Measurements from ENCODE around the gene PAK2.
A peak's percentile ranks its signal among the peaks of the same experiment; 100 is the strongest.

The PAK2 gene

DNA sequence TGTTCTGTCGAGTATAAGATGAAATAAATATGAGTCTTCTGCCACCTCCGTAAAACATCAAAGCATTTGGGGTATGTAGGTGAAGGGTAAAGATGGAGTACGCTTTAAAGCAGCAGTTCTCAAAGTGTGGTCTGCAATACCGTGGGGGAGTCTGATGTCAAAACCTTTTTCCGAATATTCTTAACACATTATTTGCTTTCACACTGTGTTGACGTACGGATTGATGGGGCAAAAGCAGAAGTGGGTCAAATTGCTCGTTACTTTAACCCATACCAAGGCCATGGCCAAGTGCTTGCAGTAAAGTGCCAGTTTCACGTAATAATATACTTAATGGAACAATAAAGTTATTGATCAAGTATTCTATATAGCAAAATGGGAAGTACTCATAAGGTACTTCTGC is 36.3 kb downstream of the PAK2 start:
- peak; percentile 47 for TF ChIP-seq SPI1 (IDR thresholded peaks at IDR 0.05; ENCODE audit: low read depth, low read length)
- TF ChIP-seq POU2F2 (IDR thresholded peaks at IDR 0.05; ENCODE audit: low read depth, low read length), result no peak
- no peak for DNase-seq (ENCODE audit: insufficient read length, low spot score)
- FAIRE-seq, result no peak

DNA sequence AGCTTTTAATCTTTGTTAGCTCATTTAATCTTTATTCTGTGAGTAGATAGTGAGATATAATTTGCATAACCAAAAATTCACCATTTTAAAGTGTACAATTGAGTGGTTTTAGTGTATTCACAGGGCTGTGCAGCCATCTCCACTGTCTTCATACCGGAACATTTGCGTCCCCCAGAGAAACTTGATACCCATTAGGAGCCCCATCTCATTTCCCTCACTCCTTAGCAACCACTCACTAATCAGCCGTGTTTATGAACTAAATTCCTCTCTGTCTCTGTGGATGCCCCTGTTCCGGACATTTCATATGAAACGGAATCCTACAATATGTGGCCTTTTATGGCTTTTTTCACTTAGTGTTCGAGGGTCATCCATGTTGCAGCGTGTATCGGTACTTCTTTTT is 38.2 kb downstream of the PAK2 start:
- FAIRE-seq, result no peak
- no peak for TF ChIP-seq POLR2A (IDR thresholded peaks at IDR 0.05; ENCODE audit: low read depth, low read length)
- no peak for TF ChIP-seq POLR2AphosphoS5 (IDR thresholded peaks at IDR 0.05; ENCODE audit: low read depth, low read length)
- no peak for TF ChIP-seq POU2F2 (IDR thresholded peaks at IDR 0.05; ENCODE audit: low read depth, low read length)
- no peak for TF ChIP-seq TAF1 (IDR thresholded peaks at IDR 0.05; ENCODE audit: low read depth, low read length)
- TF ChIP-seq SPI1 (IDR thresholded peaks at IDR 0.05; ENCODE audit: low read depth, low read length), result no peak
- no peak for TF ChIP-seq PAX5 (IDR thresholded peaks at IDR 0.05; ENCODE audit: insufficient read depth, low read length, severe bottlenecking)
- no peak for DNase-seq (ENCODE audit: insufficient read length, low spot score)

GRCh38 chr3:196778755-196779154 is 39.1 kb downstream of the PAK2 start:
- FAIRE-seq (no peak), DNase-seq (ENCODE audit: insufficient read length, low spot score) (no peak)
- no peak for TF ChIP-seq PAX5 (IDR thresholded peaks at IDR 0.05; ENCODE audit: insufficient read depth, low read length, severe bottlenecking)
- no peak for TF ChIP-seq POLR2AphosphoS5 (IDR thresholded peaks at IDR 0.05; ENCODE audit: low read depth, low read length)
- no peak for TF ChIP-seq TAF1 (IDR thresholded peaks at IDR 0.05; ENCODE audit: low read depth, low read length)
- no peak for TF ChIP-seq POU2F2 (IDR thresholded peaks at IDR 0.05; ENCODE audit: low read depth, low read length)
- no peak for TF ChIP-seq SPI1 (IDR thresholded peaks at IDR 0.05; ENCODE audit: low read depth, low read length)
- TF ChIP-seq POLR2A (IDR thresholded peaks at IDR 0.05; ENCODE audit: low read depth, low read length), result no peak

DNA sequence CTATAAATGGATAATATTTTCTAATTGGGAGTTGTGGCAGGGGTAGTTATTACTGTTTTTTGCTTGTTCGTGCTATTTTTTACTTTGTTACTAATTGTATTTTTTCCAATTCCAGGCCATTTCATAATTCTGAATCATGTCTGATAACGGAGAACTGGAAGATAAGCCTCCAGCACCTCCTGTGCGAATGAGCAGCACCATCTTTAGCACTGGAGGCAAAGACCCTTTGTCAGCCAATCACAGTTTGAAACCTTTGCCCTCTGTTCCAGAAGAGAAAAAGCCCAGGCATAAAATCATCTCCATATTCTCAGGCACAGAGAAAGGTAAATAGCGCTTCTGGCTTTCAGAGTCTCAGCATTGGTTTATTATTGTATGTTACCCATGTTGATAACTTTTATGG is 42.9 kb downstream of the PAK2 start:
- FAIRE-seq (no peak), DNase-seq (ENCODE audit: insufficient read length, low spot score) (no peak)
- TF ChIP-seq POLR2A (IDR thresholded peaks at IDR 0.05; ENCODE audit: low read depth, low read length) (no peak), SPI1 (IDR thresholded peaks at IDR 0.05; ENCODE audit: low read depth, low read length) (no peak), POU2F2 (IDR thresholded peaks at IDR 0.05; ENCODE audit: low read depth, low read length) (no peak), PAX5 (IDR thresholded peaks at IDR 0.05; ENCODE audit: insufficient read depth, low read length, severe bottlenecking) (no peak), POLR2AphosphoS5 (IDR thresholded peaks at IDR 0.05; ENCODE audit: low read depth, low read length) (no peak), TAF1 (IDR thresholded peaks at IDR 0.05; ENCODE audit: low read depth, low read length) (no peak)

DNA sequence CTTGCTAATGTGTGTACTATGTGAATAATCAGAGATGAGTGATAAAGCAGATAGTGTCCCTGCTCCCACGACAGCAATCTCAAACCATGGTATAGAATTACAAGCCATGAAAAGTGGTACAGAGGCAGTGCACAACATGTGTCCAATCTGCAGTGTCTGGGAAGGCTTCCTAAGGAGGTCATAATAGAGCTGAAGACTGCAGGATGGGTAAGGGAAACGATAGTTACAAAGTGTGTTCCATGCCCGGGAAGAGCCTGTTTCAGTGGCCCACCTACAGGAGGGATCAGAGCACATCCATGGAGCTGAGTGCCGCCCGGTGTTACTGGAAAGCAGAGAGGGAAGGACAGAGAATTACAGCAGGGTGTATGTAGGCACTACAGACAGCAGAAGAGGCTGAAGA is 48.9 kb downstream of the PAK2 start:
- FAIRE-seq, result no peak
- no peak for TF ChIP-seq TAF1 (IDR thresholded peaks at IDR 0.05; ENCODE audit: low read depth, low read length)
- TF ChIP-seq PAX5 (IDR thresholded peaks at IDR 0.05; ENCODE audit: insufficient read depth, low read length, severe bottlenecking), result no peak
- TF ChIP-seq POLR2AphosphoS5 (IDR thresholded peaks at IDR 0.05; ENCODE audit: low read depth, low read length), result no peak
- no peak for TF ChIP-seq SPI1 (IDR thresholded peaks at IDR 0.05; ENCODE audit: low read depth, low read length)
- no peak for TF ChIP-seq POU2F2 (IDR thresholded peaks at IDR 0.05; ENCODE audit: low read depth, low read length)
- no peak for TF ChIP-seq POLR2A (IDR thresholded peaks at IDR 0.05; ENCODE audit: low read depth, low read length)

DNA sequence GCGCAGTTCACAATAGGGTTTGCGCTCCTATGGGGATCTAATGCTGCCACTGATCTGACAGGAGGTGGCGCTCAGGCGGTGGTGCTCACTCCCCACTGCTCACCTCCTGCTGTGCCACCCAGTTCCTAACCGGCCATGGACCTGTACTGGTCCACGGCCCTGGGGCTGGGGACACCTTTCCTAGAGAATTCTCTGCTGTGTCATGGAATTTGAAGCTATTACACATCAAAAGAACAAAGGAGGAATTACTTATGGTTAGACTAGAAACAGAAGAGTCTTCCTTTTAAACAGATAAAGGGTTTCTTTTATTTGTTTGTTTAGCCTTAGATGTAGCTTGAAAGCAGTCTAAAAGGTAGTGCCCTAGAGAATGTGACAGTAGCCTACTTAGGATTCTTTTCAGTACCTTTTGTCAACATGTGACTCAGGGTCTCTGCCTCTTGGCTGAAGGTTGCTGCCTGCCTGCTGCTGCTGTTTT is 50.3 kb downstream of the PAK2 start:
- TF ChIP-seq POLR2AphosphoS5 (IDR thresholded peaks at IDR 0.05; ENCODE audit: low read depth, low read length), result no peak
- DNase-seq (ENCODE audit: insufficient read length, low spot score) (no peak), FAIRE-seq (no peak)

More for the DNA sequence above, 48.9 kb downstream of the PAK2 start:
- no peak for DNase-seq (ENCODE audit: insufficient read length, low spot score)

- TF ChIP-seq POLR2A (IDR thresholded peaks at IDR 0.05; ENCODE audit: low read depth, low read length) (no peak), TAF1 (IDR thresholded peaks at IDR 0.05; ENCODE audit: low read depth, low read length) (no peak), POLR2AphosphoS5 (IDR thresholded peaks at IDR 0.05; ENCODE audit: low read depth, low read length) (no peak), SPI1 (IDR thresholded peaks at IDR 0.05; ENCODE audit: low read depth, low read length) (no peak), POU2F2 (IDR thresholded peaks at IDR 0.05; ENCODE audit: low read depth, low read length) (no peak), PAX5 (IDR thresholded peaks at IDR 0.05; ENCODE audit: insufficient read depth, low read length, severe bottlenecking) (no peak)
- no peak for DNase-seq (ENCODE audit: insufficient read length, low spot score)
- no peak for FAIRE-seq
Measured at GRCh38 chr3:196790636-196791035, 51.0 kb downstream of the PAK2 start.

- TF ChIP-seq POLR2A (IDR thresholded peaks at IDR 0.05; ENCODE audit: low read depth, low read length) (no peak), TAF1 (IDR thresholded peaks at IDR 0.05; ENCODE audit: low read depth, low read length) (no peak), SPI1 (IDR thresholded peaks at IDR 0.05; ENCODE audit: low read depth, low read length) (no peak), PAX5 (IDR thresholded peaks at IDR 0.05; ENCODE audit: insufficient read depth, low read length, severe bottlenecking) (no peak)
- no peak for FAIRE-seq
- no peak for DNase-seq (ENCODE audit: insufficient read length, low spot score)
Measured at GRCh38 chr3:196792771-196793170, 53.1 kb downstream of the PAK2 start.

- no peak for DNase-seq (ENCODE audit: insufficient read length, low spot score)
Measured at GRCh38 chr3:196793246-196793645, 53.6 kb downstream of the PAK2 start.

GRCh38 chr3:196794467-196794866 is 54.8 kb downstream of the PAK2 start:
- no peak for TF ChIP-seq POU2F2 (IDR thresholded peaks at IDR 0.05; ENCODE audit: low read depth, low read length)
- no peak for TF ChIP-seq PAX5 (IDR thresholded peaks at IDR 0.05; ENCODE audit: insufficient read depth, low read length, severe bottlenecking)
- TF ChIP-seq TAF1 (IDR thresholded peaks at IDR 0.05; ENCODE audit: low read depth, low read length), result no peak
- TF ChIP-seq POLR2A (IDR thresholded peaks at IDR 0.05; ENCODE audit: low read depth, low read length), result no peak
- TF ChIP-seq SPI1 (IDR thresholded peaks at IDR 0.05; ENCODE audit: low read depth, low read length), result no peak
- no peak for FAIRE-seq
- DNase-seq (ENCODE audit: insufficient read length, low spot score), result no peak

More at GRCh38 chr3:196793246-196793645, 53.6 kb downstream of the PAK2 start:
- TF ChIP-seq TAF1 (IDR thresholded peaks at IDR 0.05; ENCODE audit: low read depth, low read length), result no peak
- no peak for FAIRE-seq

DNA sequence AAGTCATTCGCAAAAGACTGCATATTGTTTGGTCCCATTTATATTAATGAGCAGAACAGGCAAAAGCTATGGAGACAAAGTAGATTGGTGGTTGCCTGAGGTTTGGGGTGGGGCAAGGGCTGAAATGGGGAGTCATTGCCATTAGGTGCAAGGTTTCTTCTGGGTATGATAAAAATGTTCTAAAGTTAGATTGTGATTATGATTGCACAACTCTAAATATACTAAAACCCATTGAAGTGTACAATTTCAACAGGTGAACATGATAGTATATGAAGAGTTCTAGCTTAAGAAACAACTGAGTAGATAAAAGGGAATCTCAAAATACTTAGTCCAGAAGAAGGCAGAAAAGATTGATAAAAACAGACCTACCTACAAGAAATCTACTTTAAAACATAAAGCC is 56.7 kb downstream of the PAK2 start:
- DNase-seq (ENCODE audit: insufficient read length, low spot score) (no peak), FAIRE-seq (no peak)
- TF ChIP-seq POLR2AphosphoS5 (IDR thresholded peaks at IDR 0.05; ENCODE audit: low read depth, low read length), result no peak
- no peak for TF ChIP-seq POLR2A (IDR thresholded peaks at IDR 0.05; ENCODE audit: low read depth, low read length)
- no peak for TF ChIP-seq POU2F2 (IDR thresholded peaks at IDR 0.05; ENCODE audit: low read depth, low read length)
- TF ChIP-seq TAF1 (IDR thresholded peaks at IDR 0.05; ENCODE audit: low read depth, low read length), result no peak
- no peak for TF ChIP-seq PAX5 (IDR thresholded peaks at IDR 0.05; ENCODE audit: insufficient read depth, low read length, severe bottlenecking)
- TF ChIP-seq SPI1 (IDR thresholded peaks at IDR 0.05; ENCODE audit: low read depth, low read length), result no peak
